ENCODE results near the gene EIF5A. TPM values are rescaled to one million over a fixed set of nuclear protein-coding genes. Genes with fewer than 3 reads are reported as not detected.
A peak's percentile ranks its signal among the peaks of the same experiment; 100 is the strongest.

The EIF5A gene
- polyA plus RNA-seq, 1 donor = 263 TPM

- peaks cover 13% of the 10 kb centered on the region for H3K36me3 ChIP-seq (ENCODE audit: control insufficient read depth, insufficient read depth, low read length)
- H3K27ac ChIP-seq (ENCODE audit: low read length) = peak overlapping the region; percentile 97
- peak; percentile 84 to 93 for DNase-seq
- no peaks in the 10 kb centered on the region for H3K9me3 ChIP-seq (ENCODE audit: control insufficient read depth, low read depth, low read length)
- peaks cover 28% of the 10 kb centered on the region for H3K27me3 ChIP-seq (ENCODE audit: control insufficient read depth, insufficient read depth, low read length)
- 0% methylated on average over 2 of the region's 26 CpGs for WGBS (ENCODE audit: insufficient coverage, low lambda C conversion rate)
- peaks cover 29% of the 10 kb centered on the region for H3K4me1 ChIP-seq (ENCODE audit: control insufficient read depth, insufficient read depth, low read length)
- peak overlapping the region; percentile 99 for H3K4me3 ChIP-seq (ENCODE audit: low read length)
These were observed 44.3 kb upstream of the EIF5A start for GRCh38 chr17:7262935-7263800.

GRCh38 chr17:7263801-7264078, 43.7 kb upstream of the EIF5A start:
- Histone ChIP-seq H3K4me3 (ENCODE audit: low read length) (peak overlapping the region; percentile 99), H3K4me1 (ENCODE audit: control insufficient read depth, insufficient read depth, low read length) (peaks cover 24% of the 10 kb centered on the region)
- 0% methylated on average over 1 of the region's 4 CpGs for WGBS (ENCODE audit: insufficient coverage, low lambda C conversion rate)

GRCh38 chr17:7266784-7267183, 40.6 kb upstream of the EIF5A start:
- no peak for DNase-seq
- peaks cover 20% of the 10 kb centered on the region for H3K27me3 ChIP-seq (ENCODE audit: control insufficient read depth, insufficient read depth, low read length)

More at GRCh38 chr17:7263801-7264078, 43.7 kb upstream of the EIF5A start:
- no peaks in the 10 kb centered on the region for H3K9me3 ChIP-seq (ENCODE audit: control insufficient read depth, low read depth, low read length)
- H3K36me3 ChIP-seq (ENCODE audit: control insufficient read depth, insufficient read depth, low read length) = peaks cover 13% of the 10 kb centered on the region
- H3K27ac ChIP-seq (ENCODE audit: low read length) = peak overlapping the region; percentile 97
- peak; percentile 27 to 74 for DNase-seq
- H3K27me3 ChIP-seq (ENCODE audit: control insufficient read depth, insufficient read depth, low read length) = peaks cover 28% of the 10 kb centered on the region

GRCh38 chr17:7279448-7279847, 28.0 kb upstream of the EIF5A start:
- H3K27me3 ChIP-seq (ENCODE audit: control insufficient read depth, insufficient read depth, low read length) = peaks cover 16% of the 10 kb centered on the region
- 20% methylated on average over 1 of the region's 8 CpGs for WGBS (ENCODE audit: insufficient coverage, low lambda C conversion rate)
- H3K4me1 ChIP-seq (ENCODE audit: control insufficient read depth, insufficient read depth, low read length) = peaks cover 34% of the 10 kb centered on the region
- peaks cover 4% of the 10 kb centered on the region for H3K9me3 ChIP-seq (ENCODE audit: control insufficient read depth, low read depth, low read length)
- DNase-seq = peak; percentile 61 to 85
- no peaks in the 10 kb centered on the region for H3K36me3 ChIP-seq (ENCODE audit: control insufficient read depth, insufficient read depth, low read length)
- H3K27ac ChIP-seq (ENCODE audit: low read length) = peak overlapping the region; percentile 49
- H3K4me3 ChIP-seq (ENCODE audit: low read length) = no peak overlapping the region

More at GRCh38 chr17:7266784-7267183, 40.6 kb upstream of the EIF5A start:
- no peak overlapping the region for H3K27ac ChIP-seq (ENCODE audit: low read length)
- H3K4me3 ChIP-seq (ENCODE audit: low read length) = no peak overlapping the region
- no peaks in the 10 kb centered on the region for H3K9me3 ChIP-seq (ENCODE audit: control insufficient read depth, low read depth, low read length)
- peaks cover 15% of the 10 kb centered on the region for H3K4me1 ChIP-seq (ENCODE audit: control insufficient read depth, insufficient read depth, low read length)
- no peaks in the 10 kb centered on the region for H3K36me3 ChIP-seq (ENCODE audit: control insufficient read depth, insufficient read depth, low read length)
- 20% methylated on average over 1 of the region's 1 CpG for WGBS (ENCODE audit: insufficient coverage, low lambda C conversion rate)

DNA sequence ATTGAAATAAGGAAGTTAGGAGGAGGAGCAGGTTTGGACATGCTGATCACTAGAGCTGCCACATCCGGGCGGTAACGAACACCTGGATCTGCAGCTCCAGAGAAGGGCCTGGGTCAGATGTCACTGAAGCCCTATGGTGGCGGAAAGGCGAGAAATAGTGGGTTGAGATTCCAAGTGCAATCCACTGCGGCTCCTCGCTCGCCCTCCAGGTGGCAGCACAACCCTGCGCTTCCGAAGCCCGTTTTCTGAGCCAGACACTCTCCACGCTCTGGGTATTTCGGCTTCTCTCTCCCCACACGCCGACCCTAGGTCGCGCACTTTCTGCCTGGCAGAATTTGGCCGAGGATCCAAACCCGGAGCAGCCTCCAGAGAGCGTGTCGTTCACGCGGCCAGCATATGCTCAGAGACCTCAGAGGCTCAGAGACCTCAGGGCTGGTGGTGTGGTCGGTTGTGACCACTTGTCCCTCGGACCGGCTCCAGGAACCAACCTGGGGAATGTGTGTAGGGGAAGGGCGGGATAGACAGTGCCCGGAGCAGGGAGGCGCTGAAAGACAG, 26.8 kb upstream of the EIF5A start:
- Histone ChIP-seq H3K27me3 (ENCODE audit: control insufficient read depth, insufficient read depth, low read length) (peaks cover 16% of the 10 kb centered on the region), H3K27ac (ENCODE audit: low read length) (peak overlapping the region; percentile 10), H3K9me3 (ENCODE audit: control insufficient read depth, low read depth, low read length) (peaks cover 4% of the 10 kb centered on the region), H3K4me1 (ENCODE audit: control insufficient read depth, insufficient read depth, low read length) (peaks cover 34% of the 10 kb centered on the region), H3K36me3 (ENCODE audit: control insufficient read depth, insufficient read depth, low read length) (no peaks in the 10 kb centered on the region), H3K4me3 (ENCODE audit: low read length) (peak overlapping the region; percentile 46)
- DNase-seq = peak; percentile 68 to 81
- WGBS (ENCODE audit: insufficient coverage, low lambda C conversion rate) = no CpG with 5 or more reads among the region's 29 CpGs

DNA sequence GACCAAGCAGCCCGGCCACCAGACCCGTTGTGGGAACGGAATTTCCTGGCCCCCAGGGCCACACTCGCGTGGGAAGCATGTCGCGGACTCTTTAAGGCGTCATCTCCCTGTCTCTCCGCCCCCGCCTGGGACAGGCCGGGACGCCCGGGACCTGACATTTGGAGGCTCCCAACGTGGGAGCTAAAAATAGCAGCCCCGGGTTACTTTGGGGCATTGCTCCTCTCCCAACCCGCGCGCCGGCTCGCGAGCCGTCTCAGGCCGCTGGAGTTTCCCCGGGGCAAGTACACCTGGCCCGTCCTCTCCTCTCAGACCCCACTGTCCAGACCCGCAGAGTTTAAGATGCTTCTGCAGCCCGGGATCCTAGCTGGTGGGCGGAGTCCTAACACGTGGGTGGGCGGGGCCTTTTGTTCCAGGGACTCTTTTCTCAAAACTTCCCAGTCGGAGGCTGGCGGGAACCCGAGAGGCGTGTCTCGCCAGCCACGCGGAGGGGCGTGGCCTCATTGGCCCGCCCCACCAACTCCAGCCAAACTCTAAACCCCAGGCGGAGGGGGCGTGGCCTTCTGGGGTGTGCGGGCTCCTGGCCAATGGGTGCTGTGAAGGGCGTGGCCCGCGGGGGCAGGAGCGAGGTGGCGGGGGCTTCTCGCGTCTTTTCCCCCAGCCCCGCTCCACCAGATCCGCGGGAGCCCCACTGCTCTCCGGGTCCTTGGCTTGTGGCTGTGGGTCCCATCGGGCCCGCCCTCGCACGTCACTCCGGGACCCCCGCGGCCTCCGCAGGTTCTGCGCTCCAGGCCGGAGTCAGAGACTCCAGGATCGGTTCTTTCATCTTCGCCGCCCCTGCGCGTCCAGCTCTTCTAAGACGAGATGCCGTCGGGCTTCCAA, 26.1 kb upstream of the EIF5A start, which contains the start of gene SLC2A4:
Gene SLC2A4 (plus strand): TSS at position 645 of the 879 bp plus-strand sequence. CDS start 217 bp downstream, at position 862.
- DNase-seq = peak; percentile 92 to 94
- no peaks in the 10 kb centered on the region for H3K36me3 ChIP-seq (ENCODE audit: control insufficient read depth, insufficient read depth, low read length)
- H3K4me1 ChIP-seq (ENCODE audit: control insufficient read depth, insufficient read depth, low read length) = peaks cover 34% of the 10 kb centered on the region
- H3K9me3 ChIP-seq (ENCODE audit: control insufficient read depth, low read depth, low read length) = peaks cover 4% of the 10 kb centered on the region
- H3K4me3 ChIP-seq (ENCODE audit: low read length) = peak within 1 kb of the TSS; percentile 46
- WGBS (ENCODE audit: insufficient coverage, low lambda C conversion rate) = no CpG with 5 or more reads among the region's 71 CpGs
- peaks cover 16% of the 10 kb centered on the region for H3K27me3 ChIP-seq (ENCODE audit: control insufficient read depth, insufficient read depth, low read length)
- H3K27ac ChIP-seq (ENCODE audit: low read length) = peak within 1 kb of the TSS; percentile 10

- H3K27me3 ChIP-seq (ENCODE audit: control insufficient read depth, insufficient read depth, low read length) = peaks cover 16% of the 10 kb centered on the region
- H3K4me1 ChIP-seq (ENCODE audit: control insufficient read depth, insufficient read depth, low read length) = peaks cover 34% of the 10 kb centered on the region
- H3K9me3 ChIP-seq (ENCODE audit: control insufficient read depth, low read depth, low read length) = peaks cover 4% of the 10 kb centered on the region
- H3K27ac ChIP-seq (ENCODE audit: low read length) = no peak overlapping the region
- no CpG with 5 or more reads among the region's 43 CpGs for WGBS (ENCODE audit: insufficient coverage, low lambda C conversion rate)
- DNase-seq = peak; percentile 15 to 22
- no peaks in the 10 kb centered on the region for H3K36me3 ChIP-seq (ENCODE audit: control insufficient read depth, insufficient read depth, low read length)
- H3K4me3 ChIP-seq (ENCODE audit: low read length) = peak overlapping the region; percentile 46
These were observed 25.3 kb upstream of the EIF5A start for GRCh38 chr17:7281953-7282751.

DNA sequence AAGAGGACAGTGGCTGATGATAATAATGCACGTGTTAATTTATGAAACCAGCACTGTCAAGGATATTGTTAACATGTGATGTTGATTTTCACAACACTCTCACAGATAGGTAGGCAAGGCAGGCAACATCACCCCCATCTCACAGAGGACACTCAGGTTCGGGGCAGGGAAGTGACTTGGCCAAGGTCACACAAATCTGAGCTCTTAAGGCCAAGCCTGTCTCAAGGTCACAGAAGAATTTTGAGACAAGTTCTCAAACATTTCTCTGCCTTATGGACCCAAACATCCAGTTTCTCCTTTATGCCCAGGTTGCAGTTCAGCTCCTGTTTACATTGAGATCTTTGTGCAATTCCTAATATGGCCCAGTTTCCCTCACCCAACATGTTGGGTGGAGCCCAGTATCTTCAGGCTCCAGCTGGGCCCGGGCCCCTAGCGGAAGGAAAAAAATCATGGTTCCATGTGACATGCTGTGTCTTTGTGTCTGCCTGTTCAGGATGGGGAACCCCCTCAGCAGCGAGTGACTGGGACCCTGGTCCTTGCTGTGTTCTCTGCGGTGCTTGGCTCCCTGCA, 24.6 kb upstream of the EIF5A start:
- Histone ChIP-seq H3K27ac (ENCODE audit: low read length) (no peak overlapping the region), H3K27me3 (ENCODE audit: control insufficient read depth, insufficient read depth, low read length) (peaks cover 16% of the 10 kb centered on the region), H3K4me3 (ENCODE audit: low read length) (no peak overlapping the region), H3K9me3 (ENCODE audit: control insufficient read depth, low read depth, low read length) (peaks cover 4% of the 10 kb centered on the region), H3K36me3 (ENCODE audit: control insufficient read depth, insufficient read depth, low read length) (no peaks in the 10 kb centered on the region), H3K4me1 (ENCODE audit: control insufficient read depth, insufficient read depth, low read length) (peaks cover 34% of the 10 kb centered on the region)
- no CpG with 5 or more reads among the region's 6 CpGs for WGBS (ENCODE audit: insufficient coverage, low lambda C conversion rate)
- peak in 1 of 2 donors; percentile 13 for DNase-seq

- Histone ChIP-seq H3K4me3 (ENCODE audit: low read length) (no peak overlapping the region), H3K36me3 (ENCODE audit: control insufficient read depth, insufficient read depth, low read length) (no peaks in the 10 kb centered on the region), H3K27me3 (ENCODE audit: control insufficient read depth, insufficient read depth, low read length) (peaks cover 16% of the 10 kb centered on the region), H3K9me3 (ENCODE audit: control insufficient read depth, low read depth, low read length) (peaks cover 4% of the 10 kb centered on the region), H3K27ac (ENCODE audit: low read length) (no peak overlapping the region), H3K4me1 (ENCODE audit: control insufficient read depth, insufficient read depth, low read length) (peaks cover 34% of the 10 kb centered on the region)
- WGBS (ENCODE audit: insufficient coverage, low lambda C conversion rate) = no CpG with 5 or more reads among the region's 18 CpGs
- DNase-seq = no peak
These were observed 23.8 kb upstream of the EIF5A start for GRCh38 chr17:7283471-7284216.
